Testis (tissue), 3 donors: ENCODE measurements around the gene NCBP1. TPM values are rescaled to one million over a fixed set of nuclear protein-coding genes. Genes with fewer than 3 reads are reported as not detected.

Source experiments
- DNase-seq: peaks from one replicate; pipeline ENCODE4 v3.0.0-alpha.2; 2019
- H3K27ac ChIP-seq, 2 donors: fragments of 200-600 bp; sonication (generic); one replicate each; pipeline ENCODE4 v1.5.1; 2019
- H3K27me3 ChIP-seq: fragments of 200-600 bp; sonication (generic); one replicate; pipeline ENCODE4 v1.5.1; 2019
- H3K36me3 ChIP-seq: fragments of 200-600 bp; sonication (generic); one replicate; pipeline ENCODE4 v1.5.1; 2017; ENCODE audit warnings: low read depth; ENCODE audit errors: missing control alignments
- H3K4me1 ChIP-seq: fragments of 200-600 bp; sonication (generic); one replicate; pipeline ENCODE4 v1.5.1; 2019
- H3K4me3 ChIP-seq, 2 donors: fragments of 200-600 bp; sonication (generic); one replicate each; pipeline ENCODE4 v1.5.1; 2017 to 2019
- H3K9me3 ChIP-seq: fragments of 200-600 bp; sonication (generic); one replicate; pipeline ENCODE4 v1.5.1; 2017
- CTCF ChIP-seq, 3 experiments: fragments of 450-650 bp in 2 of 3; fragments of 200-600 bp in 1 of 3; sonication (generic) in 1 of 3; IDR thresholded peaks; one replicate each; pipeline ENCODE4 v1.5.1; 2016 to 2019; ENCODE audit warnings: antibody characterized with exemption in 3 of 3, mild to moderate bottlenecking in 2 of 3, moderate library complexity in 1 of 3
- POLR2A ChIP-seq: fragments of 450-650 bp; IDR thresholded peaks from one replicate; pipeline ENCODE4 v1.6.1; 2017; ENCODE audit warnings: antibody characterized with exemption, mild to moderate bottlenecking, moderate library complexity
- WGBS, 2 donors: methylation state at CpG; one replicate each; pipeline ENCODE4 v1.1.5; 2018; 5-methylcytosine and 5-hydroxymethylcytosine counted together
- intact Hi-C: fragments of 100-400 bp; cut with DNase I; formaldehyde crosslinking; loops from one replicate; pipeline ENCODE4 v1.15.1; 2023; ENCODE audit warnings: low total_unique reads
- polyA plus RNA-seq: library from polyadenylated mRNA; stranded (reverse); fragments of 350-450 nt; fragmentation: Illumina TruSeq; extraction: RNeasy Lipid Tissue Mini Kit (QIAGEN cat#74804); gene quantifications from one replicate; pipeline ENCODE4 v1.2.3, GENCODE V29; 2014; ENCODE audit warnings: low read depth, low replicate concordance; ENCODE audit not compliant: insufficient read depth
- total RNA-seq, 2 donors: library from RNA; depleted of rRNA; stranded (reverse); fragments of >200 nt; gene quantifications; one replicate each; pipeline ENCODE4 v1.2.3, GENCODE V29; 2016

The NCBP1 gene
- total and polyA plus RNA-seq, 3 donors from 2014 or later = 36.6 to 41.7 (median 36.9) TPM

- no peak for TF ChIP-seq POLR2A
- TF ChIP-seq CTCF (IDR thresholded peaks at IDR 0.05) = no peak
- Histone ChIP-seq H3K27me3 (no peaks in the 10 kb centered on the region), H3K27ac (no peak overlapping the region), H3K4me1 (peaks cover 10% of the 10 kb centered on the region), H3K4me3 (no peak overlapping the region), H3K9me3 (no peaks in the 10 kb centered on the region), H3K36me3 (no peaks in the 10 kb centered on the region)
- DNase-seq = no peak
- WGBS, 2 donors = 75 to 83% methylated on average over 7 of the region's 7 CpGs
- intact Hi-C loops = loop anchor here (5.0 kb wide), 1 partner anchor 132 kb away; no protein-coding TSS in a partner anchor
These were observed 34.2 kb upstream of the NCBP1 start for GRCh38 chr9:97599314-97599846.

GRCh38 chr9:97600531-97601227 lies 32.9 kb upstream of the NCBP1 start:
- H3K36me3 ChIP-seq = no peaks in the 10 kb centered on the region
- H3K4me3 ChIP-seq = no peak overlapping the region
- intact Hi-C loops = no loop called here
- no peak for DNase-seq
- H3K9me3 ChIP-seq = no peaks in the 10 kb centered on the region
- TF ChIP-seq POLR2A (no peak), CTCF (IDR thresholded peaks at IDR 0.05) (no peak)
- WGBS, 2 donors = 90 to 93% methylated on average over 8 of the region's 8 CpGs
- H3K27me3 ChIP-seq = no peaks in the 10 kb centered on the region
- H3K4me1 ChIP-seq = peaks cover 10% of the 10 kb centered on the region
- H3K27ac ChIP-seq = no peak overlapping the region

GRCh38 chr9:97601228-97601898 lies 32.3 kb upstream of the NCBP1 start:
- intact Hi-C loops = no loop called here
- Histone ChIP-seq H3K9me3 (no peaks in the 10 kb centered on the region), H3K27ac (no peak overlapping the region), H3K27me3 (no peaks in the 10 kb centered on the region), H3K4me3 (no peak overlapping the region), H3K4me1 (peaks cover 10% of the 10 kb centered on the region), H3K36me3 (no peaks in the 10 kb centered on the region)
- TF ChIP-seq POLR2A (no peak), CTCF (IDR thresholded peaks at IDR 0.05) (no peak)
- DNase-seq = no peak
- 91% methylated on average over 7 of the region's 7 CpGs for WGBS, 2 donors

GRCh38 chr9:97602430-97602829 lies 31.2 kb upstream of the NCBP1 start:
- Histone ChIP-seq H3K4me3 (no peak overlapping the region), H3K27me3 (no peaks in the 10 kb centered on the region), H3K36me3 (no peaks in the 10 kb centered on the region), H3K9me3 (no peaks in the 10 kb centered on the region), H3K27ac (no peak overlapping the region), H3K4me1 (peaks cover 8% of the 10 kb centered on the region)
- 80 to 86% methylated on average over 8 to 10 of the region's 10 CpGs for WGBS, 2 donors
- TF ChIP-seq POLR2A (no peak), CTCF (IDR thresholded peaks at IDR 0.05) (no peak)
- intact Hi-C loops = no loop called here
- no peak for DNase-seq
